SH-SY5Y (cell line): ENCODE measurements around the gene SGMS1.
A peak's percentile ranks its signal among the peaks of the same experiment; 100 is the strongest.

Source experiments
- GATA2 ChIP-seq: IDR thresholded peaks from 2 replicates; pipeline ENCODE4 v1.6.1; 2011; ENCODE audit warnings: mild to moderate bottlenecking, low read depth, low read length
- GATA3 ChIP-seq: IDR thresholded peaks from 2 replicates; pipeline ENCODE4 v1.6.1; 2011; ENCODE audit warnings: low read depth, mild to moderate bottlenecking, low read length, moderate library complexity

- TF ChIP-seq GATA3: peak; percentile 74
- TF ChIP-seq GATA2: peak; percentile 76
These were observed 184.6 kb downstream of the SGMS1 start for GRCh38 chr10:50439187-50439586.
